Activated CD4-positive, alpha-beta T cell treated with anti-CD3 and anti-CD28 coated beads, Interleukin-2, amount 50 U/mL, for 4 hours (primary cell): ENCODE measurements around the gene ZNF91.
"Not testable (repeated sequence)": the region's sequence is repeated elsewhere in the genome, so short reads cannot be mapped to it uniquely, and the experiment has no call there.

ENCODE experiments used
- DNase-seq, 2 experiments: peaks; one replicate each; pipeline ENCODE4 v3.0.0-alpha.2; 2020

Gene ZNF91

DNA sequence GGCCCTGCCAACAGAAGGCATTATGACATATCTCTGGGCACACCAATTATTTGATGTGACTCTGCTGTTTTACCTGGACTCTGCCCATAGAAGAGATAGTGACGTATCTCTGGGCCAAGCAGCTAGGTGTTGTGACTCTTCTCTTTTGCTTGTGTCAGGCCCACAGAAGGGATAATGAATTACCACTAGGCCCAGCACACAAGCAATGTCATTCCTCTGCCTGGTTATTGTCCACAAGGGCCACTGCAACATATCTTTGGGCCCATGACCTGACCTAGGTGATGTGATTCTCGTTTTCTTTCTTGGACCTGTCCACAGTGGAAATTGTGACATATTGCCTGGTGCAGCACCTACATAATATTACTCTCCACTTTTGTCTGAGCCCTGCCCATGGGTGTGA is 80.0 kb downstream of the ZNF91 start:
- no peak for DNase-seq

DNA sequence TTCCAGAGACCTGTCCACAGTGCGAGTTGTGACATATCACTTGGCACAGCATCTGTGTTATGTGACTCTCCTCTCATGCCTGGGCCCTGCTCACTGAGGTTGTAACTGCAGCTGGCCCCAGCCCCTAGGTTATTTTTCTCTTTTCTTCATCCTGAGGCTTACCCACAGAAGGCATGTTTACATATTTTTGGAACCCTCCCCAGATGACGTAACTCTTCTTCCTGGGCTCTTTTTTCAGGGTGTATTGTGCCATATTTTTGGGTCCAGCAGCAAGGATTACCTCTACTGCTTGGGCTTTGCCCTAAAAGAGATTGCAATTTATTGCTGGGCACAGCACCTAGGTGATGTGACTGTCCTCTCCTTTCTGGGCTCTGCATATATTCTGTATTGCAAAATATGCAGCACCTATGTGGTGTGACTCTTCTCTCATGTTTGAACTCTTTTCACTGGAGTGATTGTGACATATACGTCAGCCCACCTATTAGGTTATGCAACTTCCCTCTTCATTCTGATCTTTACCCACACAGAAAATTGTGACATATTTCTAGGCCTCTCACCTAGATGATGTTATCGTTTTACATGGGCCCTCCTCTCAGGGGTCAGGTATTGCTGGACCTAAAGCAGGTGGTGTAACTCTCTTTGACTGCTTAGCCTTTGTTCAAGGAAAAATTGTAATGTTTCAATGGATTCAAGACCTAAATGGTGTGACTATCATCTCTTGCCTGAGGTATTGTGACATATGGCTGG is 80.6 kb downstream of the ZNF91 start:
- no peak for DNase-seq

DNA sequence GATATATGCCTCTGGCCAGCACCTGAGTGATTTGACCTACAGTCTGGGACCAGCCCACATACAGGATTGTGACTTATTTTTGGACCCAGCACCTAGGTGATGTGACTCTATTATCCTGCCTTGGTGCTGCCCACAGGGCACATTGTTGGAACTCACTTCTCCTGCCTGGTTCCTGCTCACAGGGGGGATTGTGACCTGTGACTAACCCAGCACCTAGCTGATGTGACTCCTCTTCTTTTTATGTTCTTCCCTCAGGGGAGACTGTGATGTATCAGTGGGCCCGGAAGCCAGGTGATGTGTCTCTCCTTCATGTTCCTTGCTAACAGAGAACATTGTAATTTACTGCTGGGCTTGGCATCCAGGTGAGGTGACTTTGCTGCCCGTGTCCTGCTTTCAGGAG is 82.1 kb downstream of the ZNF91 start:
- no peak for DNase-seq

DNA sequence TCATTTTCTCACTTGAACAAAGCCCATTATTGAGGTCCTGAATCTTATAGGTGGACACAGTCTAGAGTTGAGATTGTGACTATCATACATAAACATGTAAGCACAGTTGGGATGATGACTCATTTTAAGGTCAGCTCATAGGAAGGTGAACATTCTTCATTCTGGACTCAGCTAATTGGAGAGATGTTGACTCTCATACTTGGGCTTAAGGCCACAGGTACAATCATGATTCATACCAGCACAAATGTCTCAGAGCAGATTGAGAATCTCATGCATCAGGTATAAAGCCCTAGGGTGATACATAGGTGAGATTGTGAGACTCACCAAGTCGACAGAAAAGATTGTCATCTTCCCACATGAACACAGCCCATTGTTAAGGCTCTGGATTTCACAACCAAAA is 82.8 kb downstream of the ZNF91 start:
- no peak for DNase-seq

DNA sequence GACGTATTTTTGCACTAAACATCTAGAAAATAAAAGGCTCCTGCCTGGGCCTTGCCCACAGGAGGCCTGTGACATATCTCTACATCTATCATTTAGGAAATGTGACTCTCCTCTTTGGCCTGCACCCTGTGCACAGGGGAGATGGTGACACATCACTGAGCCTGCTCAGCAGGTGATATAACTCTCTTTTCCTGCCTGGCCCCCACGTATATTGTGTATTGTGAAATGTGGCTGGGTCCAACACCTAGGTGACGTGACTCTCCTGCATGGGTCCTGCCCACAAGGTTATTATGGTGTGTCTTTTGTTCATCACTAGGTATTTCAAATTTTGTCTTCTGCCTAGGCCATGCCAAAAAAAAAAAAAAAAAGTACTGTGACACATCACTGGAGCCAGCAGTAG is 83.7 kb downstream of the ZNF91 start:
- DNase-seq = no peak

DNA sequence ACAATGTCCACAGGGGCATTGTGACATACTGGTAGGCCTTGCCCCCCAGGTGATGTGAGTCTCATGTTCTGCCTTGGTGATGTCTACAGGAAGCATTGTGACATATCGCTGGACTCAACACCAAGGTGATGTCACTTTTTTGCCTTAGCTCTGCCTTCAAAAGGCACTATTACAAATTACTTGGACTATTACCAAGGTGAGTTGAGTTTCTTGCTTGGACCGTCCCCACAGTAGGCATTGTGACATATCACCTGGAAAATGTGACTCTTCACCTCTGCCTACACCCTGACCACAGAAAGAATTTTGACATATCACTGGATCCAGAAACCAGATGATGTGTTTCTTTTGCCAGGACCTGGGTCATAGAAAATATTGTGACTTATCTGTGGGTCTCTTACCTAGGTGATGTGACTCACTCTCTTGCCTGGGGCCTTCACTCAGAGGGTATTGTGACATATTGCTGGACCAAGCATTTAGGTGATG is 84.5 kb downstream of the ZNF91 start:
- no peak for DNase-seq

DNA sequence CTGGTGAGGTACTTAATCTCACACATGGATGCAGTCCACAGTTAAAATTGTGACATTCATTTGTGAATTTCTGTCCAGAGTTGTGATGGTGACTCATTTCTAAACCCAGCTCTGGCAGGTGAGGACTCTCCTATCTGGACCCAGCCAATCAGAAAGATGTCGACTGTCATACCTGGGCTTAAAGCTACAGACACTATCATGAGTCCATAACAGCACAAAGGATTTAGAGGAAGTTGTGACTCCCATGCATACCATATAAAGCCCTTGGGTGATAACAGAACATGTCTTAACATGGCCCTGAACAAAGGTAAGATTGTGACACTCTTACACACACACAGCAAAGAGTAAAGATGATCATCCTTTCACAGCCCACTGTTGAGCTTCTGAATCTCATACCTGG is 85.3 kb downstream of the ZNF91 start:
- DNase-seq = no peak

DNA sequence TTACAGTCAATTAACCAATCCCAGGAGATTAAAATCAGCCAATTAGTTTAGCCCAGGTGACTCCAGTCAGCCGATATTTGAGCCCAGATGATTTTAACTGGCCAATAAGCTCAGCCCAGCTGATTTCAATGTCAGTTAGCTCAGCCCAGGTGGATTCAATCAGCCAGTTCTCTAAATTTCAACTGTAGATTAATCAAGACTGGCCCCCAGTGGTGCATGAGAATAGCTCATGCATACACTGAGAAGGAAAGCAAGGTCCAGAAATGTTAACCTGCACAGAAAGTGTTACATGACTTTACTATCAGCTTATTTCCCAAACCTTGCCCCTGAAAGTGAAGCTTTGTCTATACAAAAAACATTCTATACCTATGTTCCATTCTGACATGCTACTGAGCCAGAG is 89.7 kb downstream of the ZNF91 start:
- no peak for DNase-seq

DNA sequence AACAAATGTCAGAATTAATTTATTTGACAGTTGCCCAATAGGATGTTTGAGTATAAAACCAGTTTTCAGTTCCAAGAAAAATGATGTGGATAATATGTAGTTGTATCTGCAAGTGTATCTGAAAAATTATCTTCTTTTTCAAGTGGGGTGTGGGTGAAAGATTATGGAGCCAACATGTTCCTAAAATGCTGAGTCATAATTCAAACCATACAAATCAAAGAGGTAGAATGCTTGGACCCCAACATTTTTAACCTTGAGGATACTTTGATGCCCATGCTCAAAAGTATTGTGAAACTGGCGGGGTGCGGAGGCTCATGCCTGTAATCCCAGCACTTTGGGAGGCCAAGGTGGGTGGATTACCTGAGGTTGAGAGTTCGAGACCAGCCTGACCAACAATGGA is 91.0 kb downstream of the ZNF91 start:
- DNase-seq = no peak

DNA sequence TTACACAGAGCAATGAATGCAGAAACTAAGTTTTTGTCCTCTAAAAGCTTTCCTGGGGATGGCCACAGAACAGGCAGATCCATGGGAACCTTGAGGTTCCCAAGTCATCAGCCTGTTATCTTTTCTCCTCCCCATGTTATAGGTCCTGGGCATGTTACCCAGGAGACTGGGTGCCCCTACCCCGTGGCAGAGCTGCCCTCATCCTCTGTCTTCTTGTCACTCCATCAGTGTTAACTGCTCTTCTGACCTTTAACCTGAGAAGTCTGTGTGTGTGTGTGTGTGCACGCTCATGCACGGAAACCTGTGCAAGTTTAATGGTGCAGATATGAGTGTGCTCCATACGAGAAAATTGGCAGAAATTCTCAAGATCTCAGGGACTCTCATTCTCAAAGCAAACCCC is 101.1 kb downstream of the ZNF91 start:
- DNase-seq = no peak

DNA sequence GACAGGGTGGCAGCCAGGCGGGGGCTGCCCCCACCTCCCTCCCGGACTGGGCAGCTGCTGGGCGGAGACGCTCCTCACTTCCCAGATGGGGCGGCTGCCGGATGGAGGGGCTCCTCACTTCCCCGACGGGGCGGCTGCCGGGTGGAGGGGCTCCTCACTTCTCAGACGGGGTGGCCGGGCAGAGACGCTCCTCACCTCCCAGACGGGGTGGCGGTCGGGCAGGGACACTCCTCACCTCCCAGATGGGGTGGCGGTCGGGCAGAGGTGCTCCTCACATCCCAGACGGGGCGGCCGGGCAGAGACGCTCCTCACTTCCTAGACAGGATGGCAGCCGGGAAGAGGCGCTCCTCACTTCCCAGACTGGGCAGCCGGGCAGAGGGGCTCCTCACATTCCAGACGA is 105.3 kb downstream of the ZNF91 start:
- DNase-seq = not testable (repeated sequence)
